Measurements from ENCODE around the gene OPN1SW.

The OPN1SW gene, protein sequence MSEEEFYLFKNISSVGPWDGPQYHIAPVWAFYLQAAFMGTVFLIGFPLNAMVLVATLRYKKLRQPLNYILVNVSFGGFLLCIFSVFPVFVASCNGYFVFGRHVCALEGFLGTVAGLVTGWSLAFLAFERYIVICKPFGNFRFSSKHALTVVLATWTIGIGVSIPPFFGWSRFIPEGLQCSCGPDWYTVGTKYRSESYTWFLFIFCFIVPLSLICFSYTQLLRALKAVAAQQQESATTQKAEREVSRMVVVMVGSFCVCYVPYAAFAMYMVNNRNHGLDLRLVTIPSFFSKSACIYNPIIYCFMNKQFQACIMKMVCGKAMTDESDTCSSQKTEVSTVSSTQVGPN

GRCh38 chr7:128775744-128776474 is at the start of gene OPN1SW:
Gene OPN1SW (minus strand): TSS chr7:128775794. CDS start chr7:128775781, 13 bp downstream.
- H3K27ac Mint-ChIP-seq, result no peak within 1 kb of the TSS
- peaks cover 10% of the 10 kb centered on the region for H3K9me3 Mint-ChIP-seq
- no peak within 1 kb of the TSS for H3K4me3 Mint-ChIP-seq
- H3K4me1 Mint-ChIP-seq (ENCODE audit: low read depth), result peaks cover 20% of the 10 kb centered on the region
- peaks cover 41% of the 10 kb centered on the region for H3K36me3 Mint-ChIP-seq (ENCODE audit: low read depth)
- H3K27me3 Mint-ChIP-seq, result no peaks in the 10 kb centered on the region

- peaks cover 9% of the 10 kb centered on the region for H3K4me1 Mint-ChIP-seq (ENCODE audit: low read depth)
- H3K9me3 Mint-ChIP-seq, result no peaks in the 10 kb centered on the region
- H3K27ac Mint-ChIP-seq, result no peak overlapping the region
- H3K4me3 Mint-ChIP-seq, result no peak overlapping the region
- no peaks in the 10 kb centered on the region for H3K36me3 Mint-ChIP-seq (ENCODE audit: low read depth)
- H3K27me3 Mint-ChIP-seq, result peaks cover 2% of the 10 kb centered on the region
Measured at GRCh38 chr7:128821724-128822123, 46.1 kb upstream of the OPN1SW start.

DNA sequence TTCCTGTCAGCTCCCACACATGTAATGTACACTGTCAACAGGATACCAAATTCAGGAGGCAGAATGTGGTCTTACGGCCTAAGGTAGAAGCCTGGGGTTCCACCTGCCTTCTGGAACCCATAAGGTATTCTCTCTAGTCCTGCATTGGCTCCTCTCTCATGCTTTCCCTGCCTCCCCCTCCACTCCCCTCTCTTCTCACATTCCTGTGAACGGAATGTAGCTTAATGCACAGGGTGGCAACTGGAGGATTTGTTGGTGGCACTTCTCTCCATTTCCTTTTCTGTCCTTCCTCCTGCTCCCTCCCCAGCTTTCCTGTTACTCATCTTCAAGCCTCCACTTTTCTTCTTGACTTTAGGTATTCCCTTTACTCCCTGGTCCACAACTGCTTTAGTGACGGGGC is 43.1 kb upstream of the OPN1SW start:
- Mint-ChIP-seq H3K27me3 (no peaks in the 10 kb centered on the region), H3K36me3 (ENCODE audit: low read depth) (no peaks in the 10 kb centered on the region), H3K27ac (no peak overlapping the region), H3K4me1 (ENCODE audit: low read depth) (peaks cover 9% of the 10 kb centered on the region), H3K4me3 (no peak overlapping the region), H3K9me3 (no peaks in the 10 kb centered on the region)

DNA sequence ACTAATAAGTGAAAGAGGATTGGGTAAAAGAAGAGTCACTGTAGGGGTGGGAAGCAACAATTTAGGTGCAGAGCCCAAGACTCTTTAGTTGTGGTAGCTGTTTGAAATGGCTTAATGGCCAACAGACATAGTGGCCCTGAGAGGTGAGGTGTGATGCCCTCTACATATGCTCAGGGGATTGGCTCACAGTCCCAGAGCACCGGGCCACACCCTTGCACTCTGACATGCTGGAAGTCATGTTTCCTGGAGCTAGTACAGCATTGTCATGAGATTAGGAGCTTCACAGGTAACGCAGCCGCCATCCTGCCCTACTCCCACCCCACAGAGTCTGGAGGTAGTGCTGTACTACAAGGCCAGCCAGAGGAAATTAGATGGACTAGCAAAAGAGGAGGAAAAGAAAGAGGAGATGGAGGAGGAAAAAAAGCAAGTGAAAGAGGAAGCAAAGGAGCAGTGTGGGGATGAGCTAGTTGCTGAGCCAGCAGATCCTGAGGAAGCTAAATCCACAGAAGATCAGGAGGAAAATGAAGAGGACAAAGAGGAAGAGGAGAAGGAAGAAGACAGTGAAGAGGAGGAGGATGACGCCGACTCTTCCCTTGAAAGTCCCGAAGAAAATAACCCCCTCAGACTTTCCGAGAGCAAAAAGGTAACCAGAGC is 39.8 kb upstream of the OPN1SW start:
- H3K27ac Mint-ChIP-seq, result no peak overlapping the region
- no peaks in the 10 kb centered on the region for H3K36me3 Mint-ChIP-seq (ENCODE audit: low read depth)
- no peaks in the 10 kb centered on the region for H3K9me3 Mint-ChIP-seq
- H3K4me1 Mint-ChIP-seq (ENCODE audit: low read depth), result peaks cover 7% of the 10 kb centered on the region
- H3K27me3 Mint-ChIP-seq, result no peaks in the 10 kb centered on the region
- H3K4me3 Mint-ChIP-seq, result no peak overlapping the region

DNA sequence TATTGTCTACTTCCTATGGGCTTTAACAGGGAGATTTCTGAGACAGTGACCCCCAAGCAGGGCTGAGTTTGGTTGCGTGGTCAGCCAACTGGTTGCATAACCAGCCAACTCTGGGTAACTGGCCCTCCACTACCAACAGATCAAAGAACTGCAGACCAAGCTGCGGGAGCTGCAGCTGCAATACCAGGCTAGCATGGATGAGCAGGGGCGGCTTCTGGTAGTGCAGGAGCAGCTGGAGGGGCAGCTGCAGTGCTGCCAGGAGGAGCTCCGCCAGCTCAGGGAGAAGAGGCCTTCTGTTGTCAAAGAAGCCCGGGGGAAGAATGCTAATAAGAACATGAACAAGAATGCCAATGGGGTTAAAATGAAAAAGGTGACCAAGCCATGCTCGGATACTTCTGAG is 38.9 kb upstream of the OPN1SW start:
- no peak overlapping the region for H3K4me3 Mint-ChIP-seq
- H3K27me3 Mint-ChIP-seq, result no peaks in the 10 kb centered on the region
- H3K27ac Mint-ChIP-seq, result no peak overlapping the region
- H3K36me3 Mint-ChIP-seq (ENCODE audit: low read depth), result no peaks in the 10 kb centered on the region
- no peaks in the 10 kb centered on the region for H3K9me3 Mint-ChIP-seq
- no peaks in the 10 kb centered on the region for H3K4me1 Mint-ChIP-seq (ENCODE audit: low read depth)

DNA sequence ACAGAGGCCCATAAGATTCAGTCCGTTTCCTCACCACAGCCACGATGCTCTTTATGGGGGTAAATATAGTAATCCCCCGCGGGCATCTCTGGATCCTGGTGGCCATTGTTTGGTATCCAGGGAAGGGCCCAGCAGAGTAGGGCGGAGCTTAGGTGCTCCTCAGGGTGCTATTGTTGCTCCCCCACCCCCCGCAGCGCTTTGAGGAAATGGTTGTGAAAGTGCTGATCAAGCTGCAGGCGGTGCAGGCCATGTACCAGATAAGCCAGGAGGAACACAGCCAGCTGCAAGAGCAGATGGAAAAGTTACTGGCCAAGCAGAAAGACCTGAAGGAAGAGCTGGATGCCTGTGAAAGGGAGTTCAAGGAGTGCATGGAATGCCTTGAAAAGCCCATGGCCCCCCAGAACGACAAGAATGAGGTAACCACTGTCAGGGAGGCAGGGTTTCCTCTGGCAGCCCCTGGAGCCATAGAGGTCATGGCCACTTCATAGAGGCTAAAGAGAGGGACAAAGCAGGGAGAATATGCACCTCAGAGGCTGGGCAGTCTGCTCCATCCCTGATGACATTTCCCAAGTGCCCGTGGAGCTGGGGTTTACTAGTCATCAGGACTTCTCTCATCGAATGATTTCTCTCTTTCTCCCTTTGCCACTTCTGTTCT is 37.0 kb upstream of the OPN1SW start:
- H3K27ac Mint-ChIP-seq, result no peak overlapping the region
- H3K4me3 Mint-ChIP-seq, result no peak overlapping the region
- H3K4me1 Mint-ChIP-seq (ENCODE audit: low read depth), result no peaks in the 10 kb centered on the region
- no peaks in the 10 kb centered on the region for H3K9me3 Mint-ChIP-seq
- H3K36me3 Mint-ChIP-seq (ENCODE audit: low read depth), result no peaks in the 10 kb centered on the region
- H3K27me3 Mint-ChIP-seq, result no peaks in the 10 kb centered on the region

GRCh38 chr7:128811631-128812430 is 36.2 kb upstream of the OPN1SW start:
- no peaks in the 10 kb centered on the region for H3K36me3 Mint-ChIP-seq (ENCODE audit: low read depth)
- no peak overlapping the region for H3K4me3 Mint-ChIP-seq
- H3K9me3 Mint-ChIP-seq, result no peaks in the 10 kb centered on the region
- H3K27ac Mint-ChIP-seq, result no peak overlapping the region
- no peaks in the 10 kb centered on the region for H3K4me1 Mint-ChIP-seq (ENCODE audit: low read depth)
- H3K27me3 Mint-ChIP-seq, result no peaks in the 10 kb centered on the region

DNA sequence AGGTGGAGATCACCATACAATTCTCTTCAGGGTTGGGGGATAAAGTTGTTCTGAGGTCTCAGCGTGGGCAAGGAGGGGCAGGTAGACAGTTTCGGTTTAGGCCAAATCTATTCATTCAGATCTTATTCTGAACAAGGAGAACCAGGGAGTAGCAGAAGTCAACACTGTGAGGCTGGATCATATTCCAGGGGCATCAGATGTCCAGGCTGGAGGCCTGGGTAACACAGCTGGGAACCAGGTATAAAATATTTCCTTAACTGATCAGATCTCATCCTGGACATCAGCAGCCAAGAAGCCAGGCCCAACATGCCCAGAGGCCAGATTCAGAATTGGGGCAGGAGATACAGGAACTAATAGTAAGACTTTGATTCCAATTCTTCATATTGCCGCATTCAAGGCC is 35.4 kb upstream of the OPN1SW start:
- no peaks in the 10 kb centered on the region for H3K27me3 Mint-ChIP-seq
- no peak overlapping the region for H3K4me3 Mint-ChIP-seq
- no peaks in the 10 kb centered on the region for H3K36me3 Mint-ChIP-seq (ENCODE audit: low read depth)
- H3K4me1 Mint-ChIP-seq (ENCODE audit: low read depth), result no peaks in the 10 kb centered on the region
- no peak overlapping the region for H3K27ac Mint-ChIP-seq
- no peaks in the 10 kb centered on the region for H3K9me3 Mint-ChIP-seq

DNA sequence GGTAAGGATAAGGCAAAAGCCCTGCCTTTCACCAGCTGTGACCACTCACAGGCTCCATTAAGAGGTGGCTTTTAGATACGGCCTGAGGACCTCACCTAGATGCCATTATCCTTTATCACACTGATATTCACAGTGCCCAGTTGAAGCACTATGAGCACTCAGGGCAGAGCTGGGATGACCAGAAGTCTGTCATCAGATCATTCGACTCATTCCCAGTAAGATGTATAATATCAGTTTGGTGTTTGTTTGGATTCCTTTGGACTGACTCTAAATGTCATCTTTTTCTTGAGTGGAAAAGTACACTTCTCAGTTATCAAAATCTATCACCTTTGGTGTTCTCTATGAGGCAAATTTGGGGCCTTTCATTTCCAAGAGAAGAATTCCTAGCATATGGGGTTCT is 34.9 kb upstream of the OPN1SW start:
- H3K4me3 Mint-ChIP-seq, result no peak overlapping the region
- H3K4me1 Mint-ChIP-seq (ENCODE audit: low read depth), result no peaks in the 10 kb centered on the region
- no peaks in the 10 kb centered on the region for H3K27me3 Mint-ChIP-seq
- no peaks in the 10 kb centered on the region for H3K36me3 Mint-ChIP-seq (ENCODE audit: low read depth)
- H3K9me3 Mint-ChIP-seq, result no peaks in the 10 kb centered on the region
- no peak overlapping the region for H3K27ac Mint-ChIP-seq

DNA sequence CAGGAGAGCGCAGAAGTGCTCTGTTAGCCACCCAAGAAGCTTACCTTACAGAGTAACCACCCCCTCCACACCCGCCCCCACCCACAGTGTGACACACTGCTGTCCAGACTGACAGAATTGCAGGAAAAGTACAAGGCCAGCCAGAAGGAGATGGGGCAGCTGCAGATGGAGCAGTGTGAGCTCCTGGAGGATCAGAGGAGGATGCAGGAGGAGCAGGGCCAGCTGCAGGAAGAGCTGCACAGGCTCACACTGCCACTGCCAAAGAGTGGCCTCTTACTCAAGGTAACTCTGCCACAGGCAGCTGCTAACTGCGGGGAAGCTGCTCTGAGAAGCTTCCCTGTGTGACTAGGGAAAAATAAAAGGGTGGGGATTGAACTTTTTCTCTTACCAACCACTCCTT is 33.8 kb upstream of the OPN1SW start:
- Mint-ChIP-seq H3K4me1 (ENCODE audit: low read depth) (no peaks in the 10 kb centered on the region), H3K27me3 (no peaks in the 10 kb centered on the region), H3K4me3 (no peak overlapping the region), H3K36me3 (ENCODE audit: low read depth) (no peaks in the 10 kb centered on the region), H3K9me3 (no peaks in the 10 kb centered on the region), H3K27ac (no peak overlapping the region)

DNA sequence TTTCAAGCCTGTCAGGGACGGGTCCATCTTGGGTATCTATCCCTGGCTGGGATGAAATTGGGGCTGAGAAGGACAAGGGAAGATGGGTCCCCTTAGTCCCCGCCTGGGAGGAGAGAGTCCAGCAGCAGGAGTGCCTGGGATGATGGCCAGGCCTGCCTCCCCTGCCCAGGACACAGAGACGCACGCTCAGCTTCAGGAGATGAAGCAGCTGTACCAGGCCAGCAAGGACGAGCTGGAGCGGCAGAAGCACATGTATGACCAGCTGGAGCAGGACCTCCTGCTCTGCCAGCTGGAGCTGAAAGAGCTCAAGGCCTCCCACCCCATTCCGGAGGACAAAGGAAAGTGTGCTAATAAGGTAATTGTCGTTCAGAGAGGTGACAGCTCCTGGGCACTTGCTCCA is 31.6 kb upstream of the OPN1SW start:
- no peak overlapping the region for H3K4me3 Mint-ChIP-seq
- no peaks in the 10 kb centered on the region for H3K27me3 Mint-ChIP-seq
- H3K9me3 Mint-ChIP-seq, result no peaks in the 10 kb centered on the region
- H3K36me3 Mint-ChIP-seq (ENCODE audit: low read depth), result no peaks in the 10 kb centered on the region
- no peak overlapping the region for H3K27ac Mint-ChIP-seq
- H3K4me1 Mint-ChIP-seq (ENCODE audit: low read depth), result no peaks in the 10 kb centered on the region

DNA sequence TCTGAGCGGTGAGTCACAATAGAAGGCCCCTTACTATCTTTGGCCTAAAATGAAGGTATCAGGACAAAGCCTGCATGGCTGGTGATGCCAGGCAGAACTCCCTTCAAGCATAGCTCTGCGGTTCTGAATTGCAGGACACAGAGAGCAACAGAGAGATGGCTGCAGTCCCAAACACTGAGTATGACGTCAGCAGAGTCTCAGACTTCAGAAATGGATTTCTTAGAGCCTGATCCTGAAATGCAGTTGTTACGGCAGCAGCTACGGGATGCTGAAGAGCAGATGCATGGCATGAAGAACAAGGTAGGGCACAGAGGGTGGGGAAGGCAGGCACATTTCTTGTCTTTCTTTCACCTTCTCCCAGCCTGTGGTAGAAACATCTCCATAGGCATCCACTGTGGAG is 29.6 kb upstream of the OPN1SW start:
- Mint-ChIP-seq H3K4me3 (no peak overlapping the region), H3K4me1 (ENCODE audit: low read depth) (no peaks in the 10 kb centered on the region), H3K27me3 (no peaks in the 10 kb centered on the region), H3K9me3 (no peaks in the 10 kb centered on the region), H3K36me3 (ENCODE audit: low read depth) (no peaks in the 10 kb centered on the region), H3K27ac (no peak overlapping the region)

DNA sequence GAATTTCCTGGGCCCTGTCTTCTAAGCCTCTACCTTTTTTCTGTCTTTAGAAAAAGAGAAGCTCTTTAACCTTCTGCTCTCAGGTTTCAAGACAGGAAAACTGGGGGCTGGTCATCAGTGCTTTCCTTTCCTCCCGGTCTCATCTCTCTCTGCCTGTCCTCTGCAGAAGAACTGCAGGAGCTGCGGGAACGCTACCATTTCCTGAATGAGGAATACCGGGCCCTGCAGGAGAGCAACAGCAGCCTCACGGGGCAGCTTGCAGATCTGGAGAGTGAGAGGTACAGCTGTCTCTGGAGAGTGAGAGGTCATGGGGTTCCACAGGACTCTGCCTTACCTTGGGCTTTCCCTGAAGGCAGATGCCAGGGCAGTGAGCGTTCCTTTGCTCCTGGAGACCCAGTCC is 28.9 kb upstream of the OPN1SW start:
- H3K27ac Mint-ChIP-seq, result no peak overlapping the region
- H3K27me3 Mint-ChIP-seq, result no peaks in the 10 kb centered on the region
- H3K36me3 Mint-ChIP-seq (ENCODE audit: low read depth), result no peaks in the 10 kb centered on the region
- no peak overlapping the region for H3K4me3 Mint-ChIP-seq
- H3K4me1 Mint-ChIP-seq (ENCODE audit: low read depth), result no peaks in the 10 kb centered on the region
- no peaks in the 10 kb centered on the region for H3K9me3 Mint-ChIP-seq

DNA sequence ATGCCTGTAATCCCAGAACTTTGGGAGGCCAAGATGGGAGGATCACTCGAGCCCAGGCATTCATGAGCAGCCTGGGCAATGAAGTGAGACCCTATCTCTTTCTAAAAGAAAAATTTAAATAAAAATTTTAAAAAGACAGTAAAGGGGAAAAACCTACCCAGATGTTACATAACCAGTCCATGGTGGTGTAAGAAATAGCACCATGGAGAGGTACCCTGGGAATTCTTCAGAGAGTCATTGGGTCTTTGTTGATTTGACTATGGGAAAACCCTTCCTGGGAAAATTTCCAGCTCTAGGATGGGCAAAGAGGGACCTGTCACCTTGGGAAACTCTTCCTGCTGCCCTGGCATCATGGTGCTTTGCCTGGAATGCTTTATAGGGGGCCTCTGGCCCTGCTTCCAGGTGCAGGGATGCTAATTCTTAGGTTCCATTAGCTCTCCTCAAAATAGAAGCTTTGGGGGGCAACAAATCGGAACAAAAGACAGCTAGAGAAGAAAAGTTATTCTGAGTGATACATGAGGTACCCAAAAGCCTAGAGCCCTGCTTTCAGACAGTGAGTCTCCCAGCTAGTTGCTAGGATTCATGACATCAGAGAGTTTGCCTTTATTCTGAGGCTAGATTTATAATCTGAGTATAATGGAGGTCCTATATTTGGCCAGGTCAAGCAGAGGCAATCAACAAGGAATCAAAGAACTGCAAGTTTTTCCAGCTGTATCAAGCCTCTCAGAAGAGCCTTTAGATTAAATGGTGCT is 26.2 kb upstream of the OPN1SW start:
- Mint-ChIP-seq H3K36me3 (ENCODE audit: low read depth) (peaks cover 3% of the 10 kb centered on the region), H3K27me3 (no peaks in the 10 kb centered on the region), H3K4me1 (ENCODE audit: low read depth) (no peaks in the 10 kb centered on the region), H3K27ac (no peak overlapping the region), H3K9me3 (no peaks in the 10 kb centered on the region), H3K4me3 (no peak overlapping the region)

Measured in stimulated activated naive CD8-positive, alpha-beta T cell treated with anti-CD3 and anti-CD28 coated beads, Interleukin-15, Interleukin-2, amounts not matched to agents 100 ng/mL and 50 ng/mL, for 24 hours (primary cell).